ENCODE results near the gene TLX1. TPM values are rescaled to one million over a fixed set of nuclear protein-coding genes. Genes with fewer than 3 reads are reported as not detected.

Gene TLX1
- total and polyA plus RNA-seq, 9 of the 15 experiments (the other 6 are each of a cell fraction or from before 2014, with no cell fraction given), result 0.03 to 3.3 (median 0.19) TPM; not detected in 1

DNA sequence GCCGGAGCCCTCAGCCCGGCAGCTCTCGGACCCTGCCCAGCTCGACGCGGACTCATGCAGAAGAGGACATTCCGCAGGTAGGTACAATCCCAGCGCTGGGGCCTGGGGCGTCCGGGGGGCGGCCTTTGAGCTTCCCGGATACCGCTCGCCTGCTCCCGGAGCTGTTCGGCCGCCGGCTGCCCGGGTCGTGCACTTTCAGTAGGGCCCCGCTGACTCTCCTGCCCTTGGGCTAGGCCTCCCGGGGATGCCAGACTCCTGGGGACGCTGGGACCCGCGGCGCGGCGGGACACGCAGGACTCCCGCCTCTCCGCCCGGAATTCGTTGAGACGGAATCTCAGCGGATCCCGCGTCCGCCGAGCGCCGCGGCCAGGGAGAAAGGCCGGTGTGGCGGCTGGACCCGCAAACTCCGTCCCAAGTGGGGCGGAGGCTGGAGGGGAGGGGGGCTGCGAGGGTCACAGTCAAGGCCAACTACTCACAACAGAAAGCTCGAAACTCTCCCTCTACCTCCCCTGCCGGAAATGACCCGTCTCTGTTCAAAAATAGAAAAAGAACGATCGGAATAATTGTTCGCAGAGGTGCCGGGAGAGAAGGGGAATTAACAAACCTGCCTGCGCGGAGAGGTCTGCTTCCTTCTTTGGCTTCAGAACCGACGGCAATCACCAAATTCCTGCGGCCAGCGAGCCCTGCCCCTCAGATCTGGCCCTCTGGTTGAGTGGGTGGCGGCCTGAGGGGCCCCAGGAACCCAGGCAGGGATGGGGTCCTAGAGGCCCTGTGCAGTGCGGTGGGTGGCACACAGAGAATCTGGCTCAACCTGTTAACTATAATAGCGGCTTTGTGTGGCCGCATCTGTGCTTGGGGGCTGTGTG, 9.2 kb downstream of the TLX1 start:
- ChIA-PET CTCF (ENCODE audit: low intra/inter-chr PET ratio) (no interaction called here), POLR2A (no interaction called here)
- Histone ChIP-seq H3K9ac (ENCODE audit: insufficient read depth in 1 of 2, low read depth in 2 of 2, low read length in 2 of 2) (no peak overlapping the region), H3K4me3 (no peak overlapping the region), H3K4me1 (replicated peaks in 1 of 2; ENCODE audit: control insufficient read depth in 2 of 2, insufficient read depth in 2 of 2, low read length in 2 of 2) (peaks cover 0 to 22% of the 10 kb centered on the region in 2 experiments; a peak in 3 of 5 replicates), H3K27ac (ENCODE audit: extremely low read depth, low read depth, low read length) (no peak overlapping the region), H2AFZ (ENCODE audit: low read depth, low read length) (no peak overlapping the region), H3K4me2 (ENCODE audit: insufficient read depth, low read length) (no peak overlapping the region), H3K36me3 (ENCODE audit: control insufficient read depth, insufficient read depth, low read length) (no peaks in the 10 kb centered on the region), H3K9me3 (replicated peaks; ENCODE audit: control insufficient read depth, insufficient read depth, low read depth, low read length) (no peaks in the 10 kb centered on the region), H3K9me1 (ENCODE audit: control insufficient read depth, insufficient read depth, low read length) (no peaks in the 10 kb centered on the region), H3K27me3 (ENCODE audit: control insufficient read depth in 2 of 2, insufficient read depth in 2 of 2, low read length in 2 of 2) (peaks cover 7 to 42% of the 10 kb centered on the region in 2 experiments), H4K20me1 (replicated peaks; ENCODE audit: control insufficient read depth, insufficient read depth, low read length) (no peaks in the 10 kb centered on the region; the same call in 1 of the 2 replicates), H3K79me2 (ENCODE audit: control insufficient read depth, insufficient read depth, low read length) (no peaks in the 10 kb centered on the region)
- ATAC-seq (no peak), DNase-seq (ENCODE audit: extremely low read depth in 1 of 4, low spot score in 3 of 4) (no peak), FAIRE-seq (no peak)
- TF ChIP-seq TAL1 (IDR thresholded peaks at IDR 0.05) (no peak), ZBTB33 (CRISPR knock-in tag; IDR thresholded peaks at IDR 0.05) (0 out of 2 replicates have a peak, but pooled peaks have one; percentile 54)
- BruUV-seq (replicated peaks), result no TSS peak
- WGBS (ENCODE audit: insufficient coverage, low coverage, missing lambda C conversion rate), result 44% methylated on average over 37 of the region's 65 CpGs
- intact Hi-C loops (cut with micrococcal nuclease), result loop anchor here (5.0 kb wide), 1 partner anchor 98 kb away; no protein-coding TSS in a partner anchor
- in situ Hi-C loops (cut with MboI), result loop anchor here (5.0 kb wide), 1 partner anchor 43 kb away; no protein-coding TSS in a partner anchor
